Glutamatergic neuron (in vitro differentiated cells): Measurements from ENCODE around the gene FNDC3A. TPM values are rescaled to one million over a fixed set of nuclear protein-coding genes. Genes with fewer than 3 reads are reported as not detected.

Source experiments
- DNase-seq: peaks from one replicate; pipeline ENCODE4 v3.0.0; 2022
- H3K27ac Mint-ChIP-seq: one replicate; pipeline ENCODE4 v1.8.0; 2020; ENCODE audit warnings: mild to moderate bottlenecking, mixed read lengths, inconsistent platforms; ENCODE audit not compliant: unreplicated experiment
- H3K27me3 Mint-ChIP-seq: one replicate; pipeline ENCODE4 v1.8.0; 2020; ENCODE audit warnings: mild to moderate bottlenecking, moderate library complexity, mixed read lengths, inconsistent platforms; ENCODE audit not compliant: unreplicated experiment
- H3K36me3 Mint-ChIP-seq: one replicate; pipeline ENCODE4 v1.8.0; 2020; ENCODE audit warnings: mild to moderate bottlenecking, mixed read lengths, inconsistent platforms; ENCODE audit not compliant: unreplicated experiment
- H3K4me1 Mint-ChIP-seq: one replicate; pipeline ENCODE4 v1.8.0; 2020; ENCODE audit warnings: mild to moderate bottlenecking, low read depth, mixed read lengths, inconsistent platforms; ENCODE audit not compliant: unreplicated experiment
- H3K4me3 Mint-ChIP-seq: one replicate; pipeline ENCODE4 v1.8.0; 2020; ENCODE audit warnings: mild to moderate bottlenecking, mixed read lengths, inconsistent platforms; ENCODE audit not compliant: unreplicated experiment
- H3K9me3 Mint-ChIP-seq: one replicate; pipeline ENCODE4 v1.8.0; 2020; ENCODE audit warnings: mild to moderate bottlenecking, moderate library complexity, mixed read lengths, inconsistent platforms; ENCODE audit not compliant: unreplicated experiment
- total RNA-seq: library from RNA; stranded (reverse); fragmentation: NEBNext Ultra II Directional; extraction: Animal tissue kit (Norgen Biotek cat#: 25700); gene quantifications from one replicate; pipeline ENCODE4 v1.2.1, GENCODE V29; 2021; ENCODE audit not compliant: unreplicated experiment
- TF ChIP-seq, protein P1 (sequence below): fragments of 200-600 bp; sonication (generic); IDR thresholded peaks from one replicate; pipeline ENCODE4 v1.5.0; 2021; ENCODE audit not compliant: partially characterized antibody, unreplicated experiment

The FNDC3A gene
- total RNA-seq, 1 donor from 2014 or later = 46.3 TPM

DNA sequence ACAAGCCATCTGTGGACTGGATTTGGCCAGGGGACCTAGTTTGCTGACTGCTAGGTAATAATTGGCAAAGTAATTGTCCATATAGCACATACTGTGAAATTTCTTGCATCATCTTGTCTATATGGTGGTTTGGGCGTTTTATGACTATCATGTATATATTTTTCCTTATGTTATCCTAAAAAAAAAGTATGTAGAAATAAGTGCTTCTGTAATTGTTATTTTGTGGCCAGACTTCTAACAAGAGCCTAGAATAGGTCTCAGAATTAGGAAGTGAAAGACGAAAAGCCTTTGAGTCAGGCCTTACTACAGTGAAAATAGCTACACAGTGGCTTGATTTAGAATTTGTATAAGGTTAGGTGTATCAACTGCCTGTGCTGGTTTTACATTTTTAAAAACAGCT, 4.2 kb downstream of the FNDC3A start:
- Mint-ChIP-seq H3K9me3 (peaks cover 10% of the 10 kb centered on the region), H3K4me3 (peak overlapping the region; percentile 71), H3K4me1 (peaks cover 20% of the 10 kb centered on the region), H3K36me3 (no peaks in the 10 kb centered on the region), H3K27me3 (peaks cover 12% of the 10 kb centered on the region), H3K27ac (no peak overlapping the region)
- TF ChIP-seq, protein P1, sequence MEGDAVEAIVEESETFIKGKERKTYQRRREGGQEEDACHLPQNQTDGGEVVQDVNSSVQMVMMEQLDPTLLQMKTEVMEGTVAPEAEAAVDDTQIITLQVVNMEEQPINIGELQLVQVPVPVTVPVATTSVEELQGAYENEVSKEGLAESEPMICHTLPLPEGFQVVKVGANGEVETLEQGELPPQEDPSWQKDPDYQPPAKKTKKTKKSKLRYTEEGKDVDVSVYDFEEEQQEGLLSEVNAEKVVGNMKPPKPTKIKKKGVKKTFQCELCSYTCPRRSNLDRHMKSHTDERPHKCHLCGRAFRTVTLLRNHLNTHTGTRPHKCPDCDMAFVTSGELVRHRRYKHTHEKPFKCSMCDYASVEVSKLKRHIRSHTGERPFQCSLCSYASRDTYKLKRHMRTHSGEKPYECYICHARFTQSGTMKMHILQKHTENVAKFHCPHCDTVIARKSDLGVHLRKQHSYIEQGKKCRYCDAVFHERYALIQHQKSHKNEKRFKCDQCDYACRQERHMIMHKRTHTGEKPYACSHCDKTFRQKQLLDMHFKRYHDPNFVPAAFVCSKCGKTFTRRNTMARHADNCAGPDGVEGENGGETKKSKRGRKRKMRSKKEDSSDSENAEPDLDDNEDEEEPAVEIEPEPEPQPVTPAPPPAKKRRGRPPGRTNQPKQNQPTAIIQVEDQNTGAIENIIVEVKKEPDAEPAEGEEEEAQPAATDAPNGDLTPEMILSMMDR = no peak
- no peak for DNase-seq

DNA sequence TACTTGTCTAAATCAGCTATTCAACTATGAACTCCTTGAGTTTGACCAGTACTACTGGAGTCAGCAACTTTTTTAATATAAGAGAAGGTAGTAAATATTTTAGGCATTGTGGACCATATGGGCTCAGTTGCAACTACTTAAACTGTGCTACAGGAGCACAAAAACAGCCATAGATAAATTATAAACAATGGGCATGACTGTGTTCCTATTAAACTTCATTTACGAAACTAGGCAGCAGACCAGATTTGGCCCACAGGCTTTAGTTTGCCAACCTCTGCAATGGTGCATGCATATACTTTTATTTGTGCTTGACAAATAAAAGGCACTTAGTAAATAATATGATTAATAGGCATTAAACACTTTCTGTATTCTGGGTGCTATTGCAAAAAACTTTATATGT, 7.6 kb downstream of the FNDC3A start:
- H3K4me3 Mint-ChIP-seq = no peak overlapping the region
- TF ChIP-seq, protein P1 = no peak
- H3K9me3 Mint-ChIP-seq = no peaks in the 10 kb centered on the region
- H3K27ac Mint-ChIP-seq = no peak overlapping the region
- H3K36me3 Mint-ChIP-seq = no peaks in the 10 kb centered on the region
- DNase-seq = no peak
- peaks cover 13% of the 10 kb centered on the region for H3K4me1 Mint-ChIP-seq
- no peaks in the 10 kb centered on the region for H3K27me3 Mint-ChIP-seq

- H3K27me3 Mint-ChIP-seq = no peaks in the 10 kb centered on the region
- no peak for DNase-seq
- TF ChIP-seq, protein P1 = no peak
- H3K27ac Mint-ChIP-seq = no peak overlapping the region
- H3K4me3 Mint-ChIP-seq = no peak overlapping the region
- peaks cover 2% of the 10 kb centered on the region for H3K36me3 Mint-ChIP-seq
- H3K4me1 Mint-ChIP-seq = no peaks in the 10 kb centered on the region
- H3K9me3 Mint-ChIP-seq = peaks cover under 1% of the 10 kb centered on the region
Measured at GRCh38 chr13:48985756-48986155, 10.0 kb downstream of the FNDC3A start.

DNA sequence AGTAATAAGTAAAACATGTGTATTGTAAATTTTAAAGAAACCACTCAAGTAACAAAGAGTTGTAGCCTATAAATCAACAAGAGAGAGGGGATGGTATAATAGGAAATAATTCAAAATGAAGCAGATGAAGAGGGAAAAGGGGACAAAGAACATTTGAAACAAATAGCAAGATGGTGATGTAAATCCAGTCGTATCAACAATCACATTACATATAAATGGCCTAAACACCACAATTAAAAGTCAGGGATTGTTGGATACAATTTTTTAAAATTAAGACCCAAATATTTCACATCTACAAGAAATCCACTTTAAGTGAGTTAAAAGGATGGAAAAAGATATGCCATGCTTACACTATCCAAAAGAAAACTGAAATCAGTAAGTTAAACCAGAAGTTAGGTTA, 15.2 kb downstream of the FNDC3A start:
- Mint-ChIP-seq H3K4me1 (no peaks in the 10 kb centered on the region), H3K36me3 (peaks cover 5% of the 10 kb centered on the region), H3K9me3 (peaks cover 2% of the 10 kb centered on the region), H3K27ac (no peak overlapping the region), H3K27me3 (no peaks in the 10 kb centered on the region), H3K4me3 (no peak overlapping the region)
- TF ChIP-seq, protein P1 = no peak
- DNase-seq = no peak

- Mint-ChIP-seq H3K4me1 (no peaks in the 10 kb centered on the region), H3K36me3 (peaks cover 5% of the 10 kb centered on the region), H3K9me3 (peaks cover 2% of the 10 kb centered on the region), H3K4me3 (no peak overlapping the region), H3K27ac (no peak overlapping the region), H3K27me3 (no peaks in the 10 kb centered on the region)
- TF ChIP-seq, protein P1 = no peak
- DNase-seq = no peak
Measured at GRCh38 chr13:48993150-48993549, 17.4 kb downstream of the FNDC3A start.
